Motor neuron (in vitro differentiated cells): ENCODE data around the gene OR10Z1. TPM values are rescaled to one million over a fixed set of nuclear protein-coding genes. Genes with fewer than 3 reads are reported as not detected.

ENCODE experiments used
- ATAC-seq, 8 experiments: fragments of 200-7000 bp; cut with Tn5 transposase; replicated peaks in 6 of 8; 2 replicates each; pipeline ENCODE4 v1.8.0; 2021; ENCODE audit warnings: mild to moderate bottlenecking in 8 of 8, moderate library complexity in 8 of 8
- H3K27ac ChIP-seq, 2 donors: fragments of 250-450 bp; sonication (Bioruptor Pico); 2 replicates each; pipeline ENCODE4 v1.9.0; 2021; ENCODE audit warnings: antibody characterized with exemption in 2 of 2, mild to moderate bottlenecking in 2 of 2, moderate library complexity in 1 of 2
- H3K4me1 ChIP-seq, 2 donors: fragments of 250-450 bp; sonication (Bioruptor Pico); replicated peaks in 1 of 2; 2 replicates each; pipeline ENCODE4 v1.6.1; 2021; ENCODE audit warnings: antibody characterized with exemption in 2 of 2, mild to moderate bottlenecking in 2 of 2, moderate library complexity in 1 of 2
- H3K4me3 ChIP-seq, 5 donors: fragments of 250-450 bp; sonication (Bioruptor Pico); 2 replicates each; pipeline ENCODE4 v1.9.0; 2021; ENCODE audit warnings: antibody characterized with exemption in 5 of 5, mild to moderate bottlenecking in 5 of 5, moderate library complexity in 4 of 5
- WGBS, 10 experiments: fragments of 450-650 bp; shearing (Covaris generic); methylation state at CpG; one replicate each; pipeline ENCODE4 v1.0.0; 2022; 5-methylcytosine and 5-hydroxymethylcytosine counted together
- in situ Hi-C, 9 experiments: fragments of 400-800 bp; cut with MboI; loops; one replicate each; pipeline ENCODE4 v1.15.0; 2021; ENCODE audit warnings: low sequenced_read_pairs in 9 of 9, low pct_unique_long_range_greater_than_20kb in 2 of 9; ENCODE audit not compliant: unreplicated experiment in 9 of 9
- total RNA-seq, 8 experiments: library from RNA; unstranded; fragments of 300-600 nt; gene quantifications; 2 replicates each; pipeline versions ENCODE4 v1.2.3 to v1.2.4, GENCODE V29; 2022

The OR10Z1 gene
- total RNA-seq, 8 experiments from 2014 or later: 0.10 to 1.1 (median 0.23) TPM; not detected in 3

DNA sequence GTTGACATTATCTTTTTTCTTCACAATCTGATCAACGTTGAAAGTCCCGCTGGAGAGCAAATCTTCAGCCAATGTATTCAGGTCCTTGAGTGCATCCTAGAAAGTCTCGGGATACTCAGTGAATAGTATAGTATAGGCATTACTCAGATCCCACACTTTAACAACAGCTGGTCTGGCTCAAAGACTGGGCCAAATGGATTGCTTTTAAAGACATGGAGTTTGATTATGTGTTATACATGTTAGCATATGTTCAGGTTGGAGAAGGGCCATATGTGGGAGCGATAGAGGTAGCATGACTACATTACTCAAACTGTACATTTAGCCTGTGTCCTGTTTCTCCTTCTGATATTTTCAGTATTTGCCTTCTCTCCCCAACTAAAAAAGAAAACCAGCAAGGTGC is 33.1 kb downstream of the OR10Z1 start:
- Histone ChIP-seq H3K27ac (no peak overlapping the region), H3K4me3 (no peak overlapping the region), H3K4me1 (no peaks in the 10 kb centered on the region)
- in situ Hi-C loops: no loop called here
- ATAC-seq: no peak
- 32 to 100% (median 87%) methylated on average over 1 to 4 of the region's 4 CpGs; no CpG with 5 or more reads in 3 of the 10 experiments for WGBS, 10 experiments

DNA sequence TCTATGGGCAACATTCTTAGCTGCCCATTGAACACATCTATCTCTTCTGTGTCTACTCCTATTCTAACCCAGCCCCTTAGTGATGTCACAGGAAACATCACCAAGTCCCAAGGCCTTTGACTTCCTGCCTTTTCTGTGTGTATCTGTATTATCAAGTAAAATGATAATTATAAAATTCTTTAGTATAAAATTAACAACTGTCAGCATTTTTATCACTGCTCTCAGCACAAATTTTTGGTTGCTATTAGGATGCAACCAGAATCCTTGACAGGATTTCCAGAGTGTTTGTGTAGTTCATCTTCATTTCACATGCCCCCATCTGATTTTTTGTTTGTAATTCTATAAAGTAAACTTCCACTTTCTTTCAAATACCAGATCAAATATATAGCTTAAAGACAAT is 33.8 kb downstream of the OR10Z1 start:
- H3K4me1 ChIP-seq: no peaks in the 10 kb centered on the region
- ATAC-seq: no peak
- H3K4me3 ChIP-seq: no peak overlapping the region
- in situ Hi-C loops: no loop called here
- H3K27ac ChIP-seq: no peak overlapping the region

DNA sequence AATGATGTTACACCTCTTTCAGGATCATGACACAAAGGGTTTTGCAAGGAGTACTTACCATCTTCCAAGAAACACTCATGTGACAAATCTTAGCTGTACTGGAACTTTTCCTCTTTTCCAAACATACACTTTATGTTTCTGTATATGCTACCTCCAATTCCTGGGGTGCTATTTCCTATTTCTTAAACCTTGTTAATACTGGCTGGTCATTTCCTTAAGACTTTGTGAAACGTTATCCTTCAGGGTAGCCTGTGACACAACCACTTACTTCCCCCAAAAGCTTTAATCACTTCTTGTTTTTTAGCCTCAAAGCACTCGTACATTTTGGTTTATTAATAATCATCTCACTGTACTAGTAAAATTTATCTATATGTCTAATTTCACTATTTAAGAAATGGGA is 39.4 kb downstream of the OR10Z1 start:
- no peak overlapping the region for H3K27ac ChIP-seq
- H3K4me1 ChIP-seq: no peaks in the 10 kb centered on the region
- in situ Hi-C loops: no loop called here
- H3K4me3 ChIP-seq: no peak overlapping the region
- WGBS, 10 experiments: 0 to 80% (median 47%) methylated on average over 1 to 2 of the region's 2 CpGs
- ATAC-seq: no peak

DNA sequence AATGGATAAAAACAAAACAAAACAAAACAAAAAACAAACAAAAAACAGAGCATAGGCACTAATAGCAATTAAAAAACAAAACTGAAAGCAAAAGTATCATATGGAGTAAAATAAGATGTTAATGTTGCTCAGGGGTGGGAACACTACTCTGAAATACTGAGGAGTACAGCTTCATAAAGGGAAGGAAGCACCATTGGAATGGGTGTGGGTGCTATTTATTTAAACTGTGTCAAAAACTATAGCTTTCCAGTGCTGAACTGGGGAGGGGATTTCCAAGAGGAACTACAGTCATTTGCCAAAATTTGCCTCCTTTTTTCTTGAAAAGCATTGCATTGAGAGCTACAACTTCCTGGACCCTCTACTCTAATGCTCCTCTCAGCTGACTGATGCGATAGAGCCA is 41.4 kb downstream of the OR10Z1 start:
- 0 to 100% (median 94%) methylated on average over 1 of the region's 1 CpG; no CpG with 5 or more reads in 2 of the 10 experiments for WGBS, 10 experiments

DNA sequence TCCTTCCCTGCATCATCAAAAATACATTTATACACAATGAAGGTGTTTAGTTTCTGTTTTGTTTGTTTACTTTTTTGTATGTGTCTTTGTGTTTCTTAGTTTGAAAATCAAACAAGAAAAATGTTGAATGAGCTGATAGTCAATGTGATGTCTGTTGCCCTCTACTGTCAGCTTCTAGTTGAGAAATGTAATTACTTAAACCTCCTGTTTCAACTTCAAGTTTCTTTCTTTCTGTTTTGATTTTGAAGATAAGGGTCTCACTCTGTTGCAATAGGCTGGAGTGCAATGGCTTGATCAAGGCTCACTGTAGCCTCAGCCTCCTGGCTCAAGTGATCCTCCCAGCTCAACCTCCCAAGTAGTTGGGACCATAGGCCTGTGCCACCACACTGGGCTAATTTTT is 44.0 kb downstream of the OR10Z1 start:
- no peak for ATAC-seq
- H3K4me3 ChIP-seq: no peak overlapping the region
- in situ Hi-C loops: no loop called here
- H3K27ac ChIP-seq: no peak overlapping the region
- H3K4me1 ChIP-seq: no peaks in the 10 kb centered on the region

More for the DNA sequence above, 41.4 kb downstream of the OR10Z1 start:
- Histone ChIP-seq H3K4me3 (no peak overlapping the region), H3K27ac (no peak overlapping the region), H3K4me1 (no peaks in the 10 kb centered on the region)
- ATAC-seq: peak in 2 of 8 experiments; percentile 52 to 71
- in situ Hi-C loops: no loop called here

DNA sequence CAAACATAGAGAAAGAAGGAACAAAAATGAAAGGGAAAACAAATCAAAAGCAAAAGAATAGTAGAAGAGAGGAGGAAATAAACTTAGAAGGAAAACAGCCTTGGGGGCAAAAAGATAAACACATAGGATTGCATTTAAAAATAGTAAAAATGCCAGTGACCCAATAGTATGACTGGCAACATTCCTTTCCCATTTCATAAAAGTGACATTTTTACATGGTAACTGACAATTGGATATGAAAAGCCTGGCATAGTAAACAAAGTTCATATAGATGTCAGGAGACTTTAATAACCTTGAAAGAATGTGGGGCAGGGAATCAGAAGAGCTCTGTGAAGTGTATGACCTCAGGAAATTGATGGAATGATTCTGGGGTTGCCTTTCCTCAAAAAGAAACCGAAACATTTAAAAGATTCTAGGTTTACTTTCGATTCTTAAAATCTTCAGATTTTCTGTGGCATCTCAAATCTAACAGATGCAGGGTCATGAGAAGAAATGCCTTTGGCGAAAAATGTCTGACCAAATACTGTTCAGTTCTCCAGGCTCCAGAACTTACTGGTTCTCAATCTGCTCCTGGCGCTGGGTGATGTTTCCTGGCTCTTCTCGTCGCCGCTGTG is 47.8 kb downstream of the OR10Z1 start:
- 0 to 88% (median 74%) methylated on average over 1 to 7 of the region's 7 CpGs for WGBS, 10 experiments
- in situ Hi-C loops: no loop called here
- Histone ChIP-seq H3K27ac (no peak overlapping the region), H3K4me1 (no peaks in the 10 kb centered on the region), H3K4me3 (no peak overlapping the region)
- peak in 1 of 8 experiments; percentile 23 for ATAC-seq

DNA sequence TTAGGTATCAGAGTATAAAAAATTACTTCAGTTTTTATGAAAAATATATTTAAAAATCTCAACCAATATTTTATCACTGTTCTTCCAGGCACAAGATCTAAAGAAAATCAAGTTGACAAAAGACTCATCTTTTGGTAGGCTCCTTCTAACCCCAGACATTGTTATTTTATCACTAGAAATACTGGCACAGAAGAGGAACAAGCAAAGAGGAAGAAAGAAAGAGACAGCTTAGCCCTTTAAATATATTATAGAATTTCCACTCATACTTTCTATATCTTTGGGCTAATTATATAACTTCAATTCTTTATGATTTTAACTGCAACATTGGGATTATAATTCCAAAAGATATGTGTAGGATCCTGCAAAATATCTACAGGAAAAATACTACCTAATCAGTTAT is 49.0 kb downstream of the OR10Z1 start:
- in situ Hi-C loops: no loop called here
- no peak for ATAC-seq

DNA sequence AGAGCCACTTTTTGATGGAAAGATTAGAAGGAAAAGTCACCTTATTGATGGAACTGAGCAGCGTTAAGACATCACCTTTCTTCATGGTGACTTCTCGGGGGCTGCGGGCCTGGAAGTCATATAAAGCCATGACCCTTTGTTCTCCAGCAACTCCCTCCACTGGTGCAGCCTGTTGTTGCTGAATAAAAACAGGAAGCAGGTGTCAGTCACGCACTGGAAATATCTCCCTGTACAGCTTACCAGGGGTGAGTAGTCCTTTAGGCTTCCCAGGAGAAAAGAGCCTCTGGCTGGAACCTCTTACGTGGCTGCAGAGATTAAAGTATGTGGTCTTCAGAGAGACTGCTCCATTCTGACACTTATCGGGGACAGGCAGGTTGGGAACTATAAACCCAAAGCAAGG is 49.5 kb downstream of the OR10Z1 start:
- 8 to 95% (median 81%) methylated on average over 1 to 6 of the region's 6 CpGs; no CpG with 5 or more reads in 1 of the 10 experiments for WGBS, 10 experiments
- H3K27ac ChIP-seq: no peak overlapping the region
- in situ Hi-C loops: no loop called here
- H3K4me3 ChIP-seq: no peak overlapping the region
- no peaks in the 10 kb centered on the region for H3K4me1 ChIP-seq
- no peak for ATAC-seq

More for the DNA sequence above, 49.0 kb downstream of the OR10Z1 start:
- no peaks in the 10 kb centered on the region for H3K4me1 ChIP-seq
- no peak overlapping the region for H3K4me3 ChIP-seq
- no peak overlapping the region for H3K27ac ChIP-seq

Other genes with a start within 250 kb of the OR10Z1 start
- under 1 TPM in 3 of 8 experiments, not detected in 5; 0.23 to 0.43 (median 0.29) TPM for gene OR10T2, start 205.8 kb upstream of the OR10Z1 start, total RNA-seq
- 1 to 10 TPM in 1 of 8 experiments, under 1 TPM in 3, not detected in 4; 0.09 to 1.3 (median 0.28) TPM for gene OR10K2, start 179.0 kb upstream of the OR10Z1 start, total RNA-seq
- gene OR10K1, start 143.4 kb upstream of the OR10Z1 start, total RNA-seq: 1 to 10 TPM in 1 of 8 experiments, under 1 TPM in 4, not detected in 3; 0.15 to 1.3 (median 0.38) TPM
- gene OR10R2, start 133.0 kb upstream of the OR10Z1 start, total RNA-seq: not detected
- under 1 TPM in 5 of 8 experiments, not detected in 3; 0.09 to 0.81 (median 0.21) TPM for gene OR6Y1, start 50.9 kb upstream of the OR10Z1 start, total RNA-seq
- 1 to 10 TPM in 1 of 8 experiments, under 1 TPM in 3, not detected in 4; 0.08 to 1.0 (median 0.45) TPM for gene OR6P1, start 34.7 kb upstream of the OR10Z1 start, total RNA-seq
- gene OR10X1, start 25.4 kb upstream of the OR10Z1 start, total RNA-seq: under 1 TPM in 3 of 8 experiments, not detected in 5; 0.21 to 1.00 (median 0.49) TPM
- 1 to 10 TPM in 1 of 8 experiments, under 1 TPM in 4, not detected in 3; 0.17 to 1.1 (median 0.46) TPM for gene SPTA1, start 81.4 kb downstream of the OR10Z1 start, total RNA-seq
- under 1 TPM in 1 of 8 experiments, not detected in 7; 0.62 TPM for gene OR6K2, start 95.4 kb downstream of the OR10Z1 start, total RNA-seq
- gene OR6K3, start 115.5 kb downstream of the OR10Z1 start, total RNA-seq: under 1 TPM in 3 of 8 experiments, not detected in 5; 0.32 to 0.81 (median 0.54) TPM
- gene OR6K6, start 149.5 kb downstream of the OR10Z1 start, total RNA-seq: 1 to 10 TPM in 1 of 8 experiments, not detected in 7; 1.0 TPM
- gene OR6N1, start 166.9 kb downstream of the OR10Z1 start, total RNA-seq: under 1 TPM in 5 of 8 experiments, not detected in 3; 0.05 to 0.81 (median 0.17) TPM
- gene OR6N2, start 175.9 kb downstream of the OR10Z1 start, total RNA-seq: under 1 TPM in 6 of 8 experiments, not detected in 2; 0.05 to 0.90 (median 0.15) TPM
- gene MNDA, start 226.1 kb downstream of the OR10Z1 start, total RNA-seq: under 1 TPM in 1 of 8 experiments, not detected in 7; 0.22 TPM